ENCODE results near the gene CARD10. TPM values are rescaled to one million over a fixed set of nuclear protein-coding genes. Genes with fewer than 3 reads are reported as not detected.

Gene CARD10
- total and polyA plus RNA-seq, 2 of the 13 experiments (the other 11 are each of a cell fraction or from before 2014, with no cell fraction given) = 35.2 to 55.8 TPM

DNA sequence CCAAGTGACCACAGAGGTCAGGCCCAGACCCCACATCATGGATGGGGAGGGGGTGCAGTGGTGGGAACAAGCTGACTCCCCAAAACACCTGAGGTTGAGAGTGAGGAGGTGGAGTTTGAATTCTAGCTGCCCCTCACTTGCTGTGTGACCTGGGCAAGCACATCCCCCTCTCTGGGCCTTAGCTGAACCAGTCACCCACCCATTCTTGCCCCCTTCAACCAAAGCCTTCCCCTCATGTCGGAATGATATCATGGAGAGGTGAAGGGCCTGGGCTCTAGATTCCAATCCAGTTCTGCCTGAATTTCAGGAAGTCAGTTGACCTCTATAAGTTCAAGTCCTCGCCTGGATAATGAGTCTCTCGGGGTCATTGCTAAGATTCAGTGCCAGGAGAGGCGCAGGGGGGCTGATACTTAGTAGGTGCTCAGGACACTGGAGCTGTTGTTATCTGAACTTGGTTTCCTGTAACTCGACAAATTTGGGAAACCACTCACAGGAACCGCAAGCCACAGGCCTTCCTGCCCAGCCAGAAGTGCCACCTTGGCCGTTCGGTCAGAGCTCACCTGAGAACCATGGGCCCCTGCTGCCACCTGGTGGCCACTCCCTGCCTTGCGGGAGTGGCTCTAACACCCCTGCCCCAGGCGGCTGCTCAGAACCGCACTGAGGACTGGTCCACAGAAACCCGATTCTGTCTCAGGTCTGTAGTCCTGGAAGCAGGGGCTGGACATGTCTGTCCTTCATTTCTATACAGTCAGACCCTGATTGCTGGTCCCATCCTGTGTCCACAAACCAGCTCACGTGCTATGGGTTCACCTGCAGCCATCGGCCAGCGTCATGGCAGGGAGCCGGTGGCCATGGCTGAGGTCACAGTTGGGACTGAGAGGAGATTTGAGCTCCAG lies 47.9 kb upstream of the CARD10 start (continued):
- TF ChIP-seq, protein P1, sequence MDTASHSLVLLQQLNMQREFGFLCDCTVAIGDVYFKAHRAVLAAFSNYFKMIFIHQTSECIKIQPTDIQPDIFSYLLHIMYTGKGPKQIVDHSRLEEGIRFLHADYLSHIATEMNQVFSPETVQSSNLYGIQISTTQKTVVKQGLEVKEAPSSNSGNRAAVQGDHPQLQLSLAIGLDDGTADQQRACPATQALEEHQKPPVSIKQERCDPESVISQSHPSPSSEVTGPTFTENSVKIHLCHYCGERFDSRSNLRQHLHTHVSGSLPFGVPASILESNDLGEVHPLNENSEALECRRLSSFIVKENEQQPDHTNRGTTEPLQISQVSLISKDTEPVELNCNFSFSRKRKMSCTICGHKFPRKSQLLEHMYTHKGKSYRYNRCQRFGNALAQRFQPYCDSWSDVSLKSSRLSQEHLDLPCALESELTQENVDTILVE (CRISPR knock-in tag; IDR thresholded peaks at IDR 0.05) = 0 out of 2 replicates have a peak, but pooled peaks have one; percentile 44
- no peak for TF ChIP-seq ZSCAN30 (CRISPR knock-in tag; IDR thresholded peaks at IDR 0.05)
- TF ChIP-seq ZNF235 (CRISPR knock-in tag; IDR thresholded peaks at IDR 0.05; ENCODE audit: borderline replicate concordance) = no peak
- TF ChIP-seq STAG1 (CRISPR knock-in tag; IDR thresholded peaks at IDR 0.05) = peak; percentile 94
- TF ChIP-seq, protein P2, sequence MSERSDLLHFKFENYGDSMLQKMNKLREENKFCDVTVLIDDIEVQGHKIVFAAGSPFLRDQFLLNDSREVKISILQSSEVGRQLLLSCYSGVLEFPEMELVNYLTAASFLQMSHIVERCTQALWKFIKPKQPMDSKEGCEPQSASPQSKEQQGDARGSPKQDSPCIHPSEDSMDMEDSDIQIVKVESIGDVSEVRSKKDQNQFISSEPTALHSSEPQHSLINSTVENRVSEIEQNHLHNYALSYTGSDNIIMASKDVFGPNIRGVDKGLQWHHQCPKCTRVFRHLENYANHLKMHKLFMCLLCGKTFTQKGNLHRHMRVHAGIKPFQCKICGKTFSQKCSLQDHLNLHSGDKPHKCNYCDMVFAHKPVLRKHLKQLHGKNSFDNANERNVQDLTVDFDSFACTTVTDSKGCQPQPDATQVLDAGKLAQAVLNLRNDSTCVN (CRISPR knock-in tag; IDR thresholded peaks at IDR 0.05; ENCODE audit: borderline replicate concordance) = no peak
- TF ChIP-seq MED1 (CRISPR knock-in tag; IDR thresholded peaks at IDR 0.05) = peak; percentile 68; the same call in 1 of the 2 replicates
- TF ChIP-seq, protein P3, sequence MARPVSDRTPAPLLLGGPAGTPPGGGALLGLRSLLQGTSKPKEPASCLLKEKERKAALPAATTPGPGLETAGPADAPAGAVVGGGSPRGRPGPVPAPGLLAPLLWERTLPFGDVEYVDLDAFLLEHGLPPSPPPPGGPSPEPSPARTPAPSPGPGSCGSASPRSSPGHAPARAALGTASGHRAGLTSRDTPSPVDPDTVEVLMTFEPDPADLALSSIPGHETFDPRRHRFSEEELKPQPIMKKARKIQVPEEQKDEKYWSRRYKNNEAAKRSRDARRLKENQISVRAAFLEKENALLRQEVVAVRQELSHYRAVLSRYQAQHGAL (CRISPR knock-in tag; IDR thresholded peaks at IDR 0.05; ENCODE audit: not compliant biosample characterization) = no peak
- TF ChIP-seq, protein P4, sequence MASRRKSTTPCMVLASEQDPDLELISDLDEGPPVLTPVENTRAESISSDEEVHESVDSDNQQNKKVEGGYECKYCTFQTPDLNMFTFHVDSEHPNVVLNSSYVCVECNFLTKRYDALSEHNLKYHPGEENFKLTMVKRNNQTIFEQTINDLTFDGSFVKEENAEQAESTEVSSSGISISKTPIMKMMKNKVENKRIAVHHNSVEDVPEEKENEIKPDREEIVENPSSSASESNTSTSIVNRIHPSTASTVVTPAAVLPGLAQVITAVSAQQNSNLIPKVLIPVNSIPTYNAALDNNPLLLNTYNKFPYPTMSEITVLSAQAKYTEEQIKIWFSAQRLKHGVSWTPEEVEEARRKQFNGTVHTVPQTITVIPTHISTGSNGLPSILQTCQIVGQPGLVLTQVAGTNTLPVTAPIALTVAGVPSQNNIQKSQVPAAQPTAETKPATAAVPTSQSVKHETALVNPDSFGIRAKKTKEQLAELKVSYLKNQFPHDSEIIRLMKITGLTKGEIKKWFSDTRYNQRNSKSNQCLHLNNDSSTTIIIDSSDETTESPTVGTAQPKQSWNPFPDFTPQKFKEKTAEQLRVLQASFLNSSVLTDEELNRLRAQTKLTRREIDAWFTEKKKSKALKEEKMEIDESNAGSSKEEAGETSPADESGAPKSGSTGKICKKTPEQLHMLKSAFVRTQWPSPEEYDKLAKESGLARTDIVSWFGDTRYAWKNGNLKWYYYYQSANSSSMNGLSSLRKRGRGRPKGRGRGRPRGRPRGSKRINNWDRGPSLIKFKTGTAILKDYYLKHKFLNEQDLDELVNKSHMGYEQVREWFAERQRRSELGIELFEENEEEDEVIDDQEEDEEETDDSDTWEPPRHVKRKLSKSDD (CRISPR knock-in tag; IDR thresholded peaks at IDR 0.05; ENCODE audit: low read depth) = no peak
- no peak for TF ChIP-seq ARNT (IDR thresholded peaks at IDR 0.05)
- TF ChIP-seq, protein P5, sequence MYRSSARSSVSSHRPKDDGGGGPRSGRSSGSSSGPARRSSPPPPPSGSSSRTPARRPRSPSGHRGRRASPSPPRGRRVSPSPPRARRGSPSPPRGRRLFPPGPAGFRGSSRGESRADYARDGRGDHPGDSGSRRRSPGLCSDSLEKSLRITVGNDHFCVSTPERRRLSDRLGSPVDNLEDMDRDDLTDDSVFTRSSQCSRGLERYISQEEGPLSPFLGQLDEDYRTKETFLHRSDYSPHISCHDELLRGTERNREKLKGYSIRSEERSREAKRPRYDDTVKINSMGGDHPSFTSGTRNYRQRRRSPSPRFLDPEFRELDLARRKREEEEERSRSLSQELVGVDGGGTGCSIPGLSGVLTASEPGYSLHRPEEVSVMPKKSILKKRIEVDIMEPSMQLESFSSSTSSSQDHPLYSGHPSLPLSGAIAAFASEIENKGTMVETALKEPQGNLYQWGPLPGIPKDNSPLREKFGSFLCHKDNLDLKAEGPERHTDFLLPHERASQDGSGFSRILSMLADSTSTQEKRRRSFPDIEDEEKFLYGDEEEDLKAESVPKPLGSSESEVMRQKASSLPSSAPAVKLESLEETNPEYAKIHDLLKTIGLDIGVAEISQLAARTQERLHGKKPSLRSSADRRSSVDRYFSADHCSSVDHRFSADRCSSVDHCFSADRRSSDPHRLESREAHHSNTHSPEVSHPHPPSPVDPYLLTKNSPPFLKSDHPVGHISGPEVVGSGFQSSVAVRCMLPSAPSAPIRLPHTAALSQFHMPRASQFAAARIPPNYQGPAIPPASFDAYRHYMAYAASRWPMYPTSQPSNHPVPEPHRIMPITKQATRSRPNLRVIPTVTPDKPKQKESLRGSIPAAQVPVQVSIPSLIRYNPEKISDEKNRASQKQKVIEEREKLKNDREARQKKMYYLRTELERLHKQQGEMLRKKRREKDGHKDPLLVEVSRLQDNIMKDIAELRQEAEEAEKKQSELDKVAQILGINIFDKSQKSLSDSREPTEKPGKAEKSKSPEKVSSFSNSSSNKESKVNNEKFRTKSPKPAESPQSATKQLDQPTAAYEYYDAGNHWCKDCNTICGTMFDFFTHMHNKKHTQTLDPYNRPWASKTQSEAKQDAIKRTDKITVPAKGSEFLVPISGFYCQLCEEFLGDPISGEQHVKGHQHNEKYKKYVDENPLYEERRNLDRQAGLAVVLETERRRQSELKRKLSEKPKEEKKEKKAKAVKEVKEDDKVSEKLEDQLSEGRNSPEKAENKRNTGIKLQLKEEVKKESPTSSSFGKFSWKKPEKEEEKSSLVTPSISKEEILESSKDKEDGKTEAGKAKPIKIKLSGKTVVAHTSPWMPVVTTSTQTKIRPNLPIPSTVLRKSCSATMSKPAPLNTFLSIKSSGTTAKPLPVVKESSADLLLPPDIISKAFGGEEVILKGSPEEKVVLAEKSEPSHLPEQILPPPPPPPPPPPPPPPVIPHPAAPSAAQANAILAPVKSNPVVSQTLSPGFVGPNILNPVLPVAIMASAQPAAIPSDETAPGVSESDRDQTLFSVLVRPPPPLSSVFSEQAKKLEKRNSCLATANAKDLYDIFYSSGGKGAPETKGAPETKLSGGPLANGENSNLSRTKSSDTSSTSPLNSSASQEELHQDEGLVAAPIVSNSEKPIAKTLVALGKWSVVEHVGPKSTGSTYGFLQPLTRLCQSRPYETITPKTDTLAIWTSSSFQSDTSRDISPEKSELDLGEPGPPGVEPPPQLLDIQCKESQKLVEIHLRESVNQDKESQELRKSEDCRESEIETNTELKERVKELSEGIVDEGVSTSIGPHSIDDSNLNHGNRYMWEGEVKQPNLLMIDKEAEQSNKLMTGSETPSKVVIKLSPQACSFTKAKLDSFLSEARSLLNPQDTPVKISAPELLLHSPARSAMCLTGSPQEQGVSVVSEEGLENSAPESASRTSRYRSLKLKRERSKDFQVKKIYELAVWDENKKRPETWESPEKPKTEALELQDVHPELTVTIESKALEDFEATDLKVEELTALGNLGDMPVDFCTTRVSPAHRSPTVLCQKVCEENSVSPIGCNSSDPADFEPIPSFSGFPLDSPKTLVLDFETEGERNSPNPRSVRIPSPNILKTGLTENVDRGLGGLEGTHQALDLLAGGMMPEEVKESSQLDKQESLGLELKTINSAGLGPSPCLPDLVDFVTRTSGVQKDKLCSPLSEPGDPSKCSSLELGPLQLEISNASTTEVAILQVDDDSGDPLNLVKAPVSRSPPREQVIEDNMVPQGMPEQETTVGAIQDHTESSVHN (CRISPR knock-in tag; IDR thresholded peaks at IDR 0.05) = 0 out of 2 replicates have a peak, but pooled peaks have one; percentile 21

Measured in HepG2 (cell line).